ENCODE results near the gene ZDHHC1. TPM values are rescaled to one million over a fixed set of nuclear protein-coding genes. Genes with fewer than 3 reads are reported as not detected.

The ZDHHC1 gene
- total RNA-seq, 1 experiment from 2014 or later = 1.4 TPM

DNA sequence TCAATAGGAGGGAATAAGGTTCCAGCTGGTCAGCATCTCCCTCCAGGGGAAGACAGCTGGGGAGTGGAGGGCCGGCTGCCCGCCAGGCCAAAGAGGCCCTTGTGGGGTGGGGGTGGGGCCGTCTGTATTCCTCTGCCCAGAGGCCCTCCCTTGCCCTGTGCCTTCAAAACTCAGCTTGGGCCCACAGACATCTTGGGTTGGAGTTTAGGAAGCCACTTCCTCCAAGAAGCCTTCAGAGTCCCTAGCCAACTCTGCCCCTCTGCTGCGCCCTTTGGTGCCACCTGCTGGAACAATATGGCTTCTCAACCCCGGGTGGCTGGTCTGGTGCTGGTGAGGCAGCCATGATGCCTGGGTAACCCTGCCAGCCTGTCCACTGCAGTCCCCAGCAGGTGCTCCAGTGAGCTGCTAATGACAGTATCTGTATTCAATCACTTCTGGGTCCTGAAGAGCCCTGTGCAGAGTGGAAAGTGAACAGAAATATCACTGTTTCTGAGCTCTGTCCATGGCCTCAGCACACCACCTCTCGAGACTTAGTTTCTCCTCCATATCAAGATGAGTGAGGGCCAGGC, 31.3 kb upstream of the ZDHHC1 start:
- DNase-seq (ENCODE audit: low read depth) = peak; percentile 35

DNA sequence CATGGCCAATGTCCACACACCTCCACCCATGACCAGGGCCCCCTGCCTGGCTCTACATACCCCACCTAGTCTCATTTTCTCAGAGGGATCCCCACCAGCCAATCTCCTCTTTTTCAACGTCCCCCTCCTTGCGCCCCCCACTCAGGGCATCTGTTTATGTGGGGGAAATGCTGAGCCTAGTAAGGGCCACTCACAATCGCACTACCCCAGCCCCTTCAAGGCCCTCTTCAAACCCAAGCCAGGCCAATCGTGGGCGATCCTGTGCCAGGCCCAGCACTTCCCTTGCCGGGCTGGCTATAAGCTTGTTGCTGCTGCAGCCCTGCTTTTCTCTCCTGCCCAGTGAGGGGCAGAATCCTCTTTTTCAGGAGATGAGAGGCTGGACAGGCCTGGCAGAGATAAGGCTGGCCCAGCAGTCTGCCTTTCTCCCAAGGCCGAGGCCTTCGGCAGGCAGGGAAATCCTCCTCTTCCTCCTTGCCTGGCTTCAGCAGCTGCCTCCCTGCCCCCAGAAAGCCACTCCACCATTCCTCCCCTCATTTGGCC, 30.8 kb upstream of the ZDHHC1 start:
- DNase-seq (ENCODE audit: low read depth) = no peak

DNA sequence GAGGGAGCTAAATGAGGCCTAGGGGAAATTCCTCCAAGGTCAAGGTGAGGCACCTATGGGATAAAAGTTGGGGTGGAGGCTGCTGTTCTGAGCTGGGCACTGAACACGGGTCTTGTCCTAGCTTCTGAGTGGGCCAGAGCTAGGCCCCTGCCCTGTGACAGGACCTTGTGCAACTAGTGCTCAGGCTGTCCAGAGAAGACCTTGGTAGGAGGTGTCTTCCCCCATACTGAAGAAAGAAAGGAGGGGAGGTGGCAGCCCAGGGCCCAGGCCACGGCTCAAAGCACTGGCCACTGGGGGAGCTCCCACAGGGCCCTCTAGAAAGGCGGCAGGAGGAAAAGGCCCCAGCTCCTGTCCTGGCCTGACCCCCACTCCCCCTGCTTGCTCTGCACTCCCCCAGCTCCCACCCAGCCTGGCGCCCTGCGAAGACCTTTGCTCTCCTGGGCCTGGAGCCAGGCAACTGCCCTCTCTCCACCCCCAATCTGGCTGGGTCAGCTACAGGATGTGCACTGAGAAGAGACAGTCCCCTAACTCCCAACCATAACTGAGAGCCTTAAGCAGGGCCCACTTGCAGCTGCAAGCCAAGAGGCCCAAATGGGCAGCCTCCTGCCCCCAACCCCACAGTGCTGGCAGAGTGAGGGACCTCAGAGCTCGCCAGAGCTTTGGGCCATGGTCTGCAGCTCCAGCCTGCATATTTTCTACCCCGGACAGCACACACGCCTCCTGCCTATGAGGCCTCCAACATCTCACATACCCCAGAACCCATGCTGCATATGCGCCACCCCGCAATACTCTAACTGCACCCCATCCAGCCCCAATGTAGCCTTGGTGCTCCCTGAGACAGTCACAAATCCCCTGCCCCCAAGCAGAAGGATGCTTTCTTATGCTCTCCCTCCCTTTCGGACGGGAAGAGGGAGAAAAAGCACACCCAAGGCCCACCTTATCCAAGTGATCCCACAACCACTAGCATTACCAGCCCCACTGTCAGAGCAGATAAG, 29.9 kb upstream of the ZDHHC1 start:
- DNase-seq (ENCODE audit: low read depth) = no peak

DNA sequence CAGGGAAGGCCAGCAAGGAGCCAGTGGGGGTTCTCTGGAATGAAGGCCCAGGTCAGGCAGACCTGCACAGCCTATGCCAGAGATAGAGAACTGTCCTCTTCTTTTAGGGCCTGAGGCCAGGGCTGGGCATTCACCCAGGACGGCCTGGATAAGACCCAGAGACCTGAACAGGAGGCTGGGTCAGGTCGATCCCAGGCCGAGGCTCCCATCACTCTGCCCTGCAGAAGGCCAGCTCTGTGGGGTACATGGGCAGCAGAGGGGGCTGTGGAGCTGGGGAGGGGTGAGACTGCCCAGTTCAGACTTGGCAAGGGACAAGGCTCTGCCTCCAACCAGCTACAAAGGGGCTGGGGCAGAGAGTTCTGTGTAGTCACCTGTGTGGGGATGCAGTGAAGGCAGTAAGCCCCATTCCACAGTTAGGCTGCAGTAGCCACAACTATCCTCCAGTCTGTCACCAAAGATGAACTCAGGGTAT, 29.2 kb upstream of the ZDHHC1 start:
- no peak for DNase-seq (ENCODE audit: low read depth)

DNA sequence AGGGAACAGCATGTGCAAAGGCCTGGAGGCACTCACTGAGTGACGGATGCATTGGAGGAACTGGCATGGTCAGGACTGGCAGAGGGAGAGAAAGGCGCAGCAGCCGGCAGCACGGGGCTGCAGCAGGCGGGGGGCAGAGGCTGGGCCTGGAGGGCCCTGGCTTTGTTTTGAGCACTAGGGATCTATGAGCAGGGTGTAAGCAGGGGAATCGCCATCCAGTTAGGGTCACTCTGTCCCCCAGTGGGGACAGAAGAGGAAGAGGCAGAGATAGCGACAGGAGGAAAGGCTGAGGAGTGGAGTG, 28.8 kb upstream of the ZDHHC1 start:
- DNase-seq (ENCODE audit: low read depth) = no peak

DNA sequence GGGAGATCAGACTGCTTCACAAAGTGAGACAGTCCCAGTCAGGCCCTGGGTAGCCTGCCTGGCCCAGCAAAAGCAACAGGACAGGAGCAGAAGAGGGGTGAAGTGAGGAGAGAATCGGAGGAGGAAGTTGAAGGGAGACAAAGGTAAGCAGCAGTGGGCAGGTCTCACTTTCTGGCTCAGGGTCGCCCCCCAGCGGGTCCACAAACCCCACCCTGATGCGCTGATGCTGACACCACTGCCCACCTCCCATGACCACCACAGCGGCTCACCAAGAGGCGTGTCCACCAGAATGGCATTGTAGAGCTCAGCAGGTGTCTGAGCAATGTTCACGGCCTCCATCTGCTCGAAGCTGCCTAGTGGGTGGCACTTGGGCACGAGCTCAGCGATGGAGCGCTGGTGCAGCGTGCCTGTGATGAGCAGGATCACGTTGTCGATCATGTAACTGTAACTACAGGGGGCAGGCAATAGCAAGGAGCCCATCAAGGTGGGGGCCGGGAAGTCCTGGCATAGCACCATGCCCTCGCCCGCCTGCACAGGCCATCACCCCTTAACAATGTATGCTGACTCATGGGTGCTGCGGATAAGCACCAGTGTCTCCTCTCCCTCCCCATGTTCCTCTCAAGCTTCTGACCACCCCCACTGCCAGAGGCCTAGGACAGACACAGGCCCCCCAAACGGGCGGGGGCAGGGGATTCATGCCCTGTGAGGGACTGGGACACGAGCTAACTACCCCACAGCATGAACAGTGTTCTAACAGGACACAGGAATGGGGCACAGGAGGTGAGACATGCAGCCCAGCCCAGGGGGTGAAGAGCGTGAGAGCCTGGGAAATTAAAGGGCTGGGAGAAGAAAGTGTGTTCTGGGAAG, 28.2 kb upstream of the ZDHHC1 start:
- DNase-seq (ENCODE audit: low read depth) = no peak

DNA sequence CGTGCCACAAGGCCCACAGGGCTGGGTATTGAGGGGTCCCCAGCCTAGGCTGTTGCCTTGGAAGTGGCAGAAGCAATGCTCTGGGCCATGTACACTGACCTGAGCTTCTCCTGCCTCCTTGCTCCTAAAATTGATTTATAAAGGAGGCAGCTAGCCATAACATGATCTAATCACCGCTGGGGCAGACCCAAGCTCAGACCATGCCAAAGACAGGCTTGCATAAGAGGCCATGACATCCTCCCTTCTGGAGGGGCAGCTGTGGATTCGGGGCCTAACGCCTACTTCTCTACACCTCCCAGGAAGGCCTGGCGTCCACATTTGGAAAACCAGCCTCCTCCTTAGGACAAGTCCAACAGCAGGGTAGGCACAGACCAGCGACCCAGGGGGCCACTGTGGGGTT, 27.0 kb upstream of the ZDHHC1 start:
- DNase-seq (ENCODE audit: low read depth) = no peak

DNA sequence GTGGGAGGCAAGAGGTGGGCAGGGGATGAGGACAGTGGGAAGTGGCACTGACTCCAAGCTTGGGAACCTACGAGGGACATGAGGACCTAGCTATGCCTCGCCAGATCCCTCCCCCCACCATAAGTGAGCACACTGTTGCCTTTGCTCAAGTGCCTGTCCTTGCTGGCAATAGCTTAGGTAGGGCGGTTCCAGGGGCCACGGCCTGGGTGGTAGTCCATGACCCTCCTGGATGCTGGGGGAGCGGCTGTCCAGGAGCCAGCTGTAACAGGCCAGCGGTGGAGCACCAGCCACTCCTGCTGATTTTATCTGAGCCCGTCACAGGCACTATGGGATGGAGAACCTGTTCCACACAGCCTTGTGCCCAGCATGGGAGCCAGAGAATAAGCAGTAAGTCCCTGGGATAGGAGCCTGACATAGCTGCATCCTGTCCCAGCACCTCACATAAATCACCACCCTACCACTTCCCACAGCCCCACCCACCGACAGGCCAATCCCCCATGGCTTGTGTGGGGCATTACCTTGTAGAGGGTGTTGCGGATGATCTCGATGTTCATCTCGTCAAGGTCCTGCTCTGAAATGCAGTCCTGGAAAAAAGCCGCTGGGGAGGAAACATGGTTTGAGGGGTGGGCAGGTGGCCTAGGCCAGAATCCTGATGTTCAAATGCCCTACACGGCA, 26.4 kb upstream of the ZDHHC1 start:
- no peak for DNase-seq (ENCODE audit: low read depth)

DNA sequence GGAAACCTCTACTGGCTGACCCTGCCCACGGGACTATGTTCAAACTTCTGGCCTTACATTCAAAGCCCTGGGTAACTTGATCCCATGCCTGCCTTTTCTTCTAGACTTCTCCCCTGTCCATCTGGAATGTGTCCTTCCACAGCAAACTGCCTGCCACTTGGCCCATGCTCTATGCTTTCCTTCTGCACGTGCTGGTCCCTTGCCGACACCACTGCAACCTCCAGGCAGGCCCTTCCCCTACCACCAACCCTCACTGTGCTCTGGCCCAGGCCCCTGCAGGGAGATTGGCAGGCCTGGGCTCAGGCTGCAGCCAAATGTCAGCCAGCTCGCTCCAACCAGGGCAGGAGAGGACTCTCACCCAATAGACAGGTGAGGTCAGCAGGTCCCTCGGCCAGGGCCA, 25.6 kb upstream of the ZDHHC1 start:
- DNase-seq (ENCODE audit: low read depth) = no peak

DNA sequence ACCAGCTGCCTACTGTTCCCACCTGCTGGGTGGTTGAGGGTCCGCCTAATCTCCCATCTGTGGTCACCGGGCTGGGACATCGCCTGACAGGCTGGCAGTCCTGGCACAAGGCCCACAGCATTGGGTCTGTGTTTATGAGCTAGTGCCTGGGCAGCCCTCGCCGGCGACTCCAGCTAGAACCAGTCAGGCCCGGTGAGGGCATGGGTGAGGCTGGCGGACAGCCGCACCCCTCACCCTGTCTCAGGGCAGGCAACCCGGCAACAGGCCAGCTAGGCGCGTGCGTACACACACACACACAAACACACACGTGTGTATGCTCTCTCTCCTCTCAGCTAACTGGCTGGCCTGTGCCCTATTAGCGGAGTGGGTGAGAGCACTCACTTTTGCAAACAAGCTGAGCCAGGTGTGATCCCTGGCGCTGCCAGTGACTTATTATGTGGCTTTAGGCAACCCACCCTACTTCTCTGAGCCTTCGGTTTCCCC, 25.0 kb upstream of the ZDHHC1 start:
- no peak for DNase-seq (ENCODE audit: low read depth)

DNA sequence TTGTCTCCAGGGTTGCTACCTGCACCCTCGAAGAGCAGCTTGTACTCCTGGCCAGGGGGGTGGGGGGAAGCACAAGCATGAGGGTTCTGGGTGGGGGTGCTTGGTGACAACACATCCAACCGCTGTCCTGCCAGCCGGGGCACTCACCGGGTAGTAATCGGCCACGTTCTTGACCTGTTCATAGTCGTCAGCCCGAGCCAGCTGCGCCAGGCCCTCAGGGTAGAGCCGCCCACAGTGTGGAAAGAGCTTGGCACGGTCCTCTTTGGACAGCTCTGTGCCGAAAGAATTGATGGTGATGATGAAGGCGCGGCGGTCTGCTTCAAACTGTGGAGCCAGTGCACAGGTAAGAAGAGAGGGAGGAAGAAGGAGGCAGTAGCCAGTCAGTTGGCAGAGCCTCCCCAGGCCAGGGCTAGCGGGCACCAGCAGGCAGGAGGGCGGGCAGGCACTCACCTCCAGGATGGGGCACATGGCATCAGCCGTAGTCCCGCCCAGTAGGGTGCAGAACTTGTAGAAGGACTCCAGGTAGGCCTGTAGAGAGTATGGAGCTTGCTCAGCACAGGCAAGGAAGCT, 22.6 kb upstream of the ZDHHC1 start:
- DNase-seq (ENCODE audit: low read depth) = no peak

DNA sequence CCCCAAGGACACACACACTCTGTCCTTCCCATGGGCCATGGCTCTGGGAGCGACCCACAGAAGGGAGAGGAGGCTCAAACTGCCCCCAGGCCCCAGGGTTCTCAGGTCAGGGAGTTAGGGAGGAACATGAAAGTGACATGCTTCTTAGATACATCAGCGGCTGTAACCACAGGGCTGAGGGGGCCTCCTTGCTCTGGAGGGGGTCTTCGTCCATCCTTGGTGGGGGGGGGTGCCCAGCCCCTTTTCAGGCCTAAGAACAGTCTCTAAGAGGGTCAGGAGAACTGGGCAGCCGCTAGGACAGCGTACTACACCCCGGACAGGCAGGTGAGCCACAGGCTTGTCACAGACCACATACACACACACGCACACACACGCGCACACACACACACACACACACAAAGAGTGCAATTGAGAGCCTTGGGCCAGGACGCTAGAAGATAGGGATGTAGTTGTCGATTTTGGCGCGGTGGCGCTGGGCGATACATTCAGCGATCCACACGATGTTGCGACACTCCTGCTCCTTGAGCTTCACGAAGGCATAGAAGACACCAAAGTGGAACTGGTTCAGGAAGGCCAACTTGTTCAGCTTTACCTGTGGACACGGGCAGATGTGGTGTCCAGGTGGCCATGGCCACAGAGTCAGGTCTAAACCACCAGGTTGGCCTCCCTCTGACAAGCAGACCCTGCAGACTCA, 22.0 kb upstream of the ZDHHC1 start:
- DNase-seq (ENCODE audit: low read depth) = no peak

DNA sequence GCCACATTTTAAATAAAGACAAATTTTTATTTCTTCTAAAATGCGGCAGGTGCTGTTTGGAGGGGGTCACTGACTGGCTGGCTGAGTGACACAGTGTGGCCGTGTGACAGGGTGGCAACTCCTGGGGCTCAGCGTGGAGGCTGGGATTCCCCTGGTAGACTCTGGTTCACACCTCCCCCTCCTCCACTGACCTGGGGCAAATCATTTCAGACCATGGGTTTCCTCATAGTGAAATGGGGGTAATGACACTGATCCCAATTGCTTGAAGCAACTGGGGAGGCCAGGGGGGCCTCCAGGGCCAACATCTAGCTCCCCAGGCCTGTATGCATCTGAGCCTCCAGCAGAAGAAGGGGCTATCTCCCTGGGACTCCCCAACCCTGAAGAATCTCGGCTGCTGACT, 21.2 kb upstream of the ZDHHC1 start:
- no peak for DNase-seq (ENCODE audit: low read depth)

DNA sequence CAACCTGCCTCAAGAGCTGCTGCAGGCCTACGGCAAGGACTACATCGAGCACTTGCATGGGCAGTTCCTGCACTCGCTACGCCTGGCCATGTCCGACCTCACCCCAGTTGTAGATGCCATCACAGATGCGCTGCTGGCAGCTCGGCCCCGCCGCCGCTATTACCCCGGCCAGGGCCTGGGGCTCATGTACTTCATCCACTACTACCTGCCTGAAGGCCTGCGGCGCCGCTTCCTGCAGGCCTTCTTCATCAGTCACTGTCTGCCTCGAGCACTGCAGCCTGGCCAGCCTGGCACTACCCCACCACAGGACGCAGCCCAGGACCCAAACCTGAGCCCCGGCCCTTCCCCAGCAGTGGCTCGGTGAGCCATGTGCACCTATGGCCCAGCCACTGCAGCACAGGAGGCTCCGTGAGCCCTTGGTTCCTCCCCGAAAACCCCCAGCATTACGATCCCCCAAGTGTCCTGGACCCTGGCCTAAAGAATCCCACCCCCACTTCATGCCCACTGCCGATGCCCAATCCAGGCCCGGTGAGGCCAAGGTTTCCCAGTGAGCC, 20.4 kb upstream of the ZDHHC1 start:
- no peak for DNase-seq (ENCODE audit: low read depth)

DNA sequence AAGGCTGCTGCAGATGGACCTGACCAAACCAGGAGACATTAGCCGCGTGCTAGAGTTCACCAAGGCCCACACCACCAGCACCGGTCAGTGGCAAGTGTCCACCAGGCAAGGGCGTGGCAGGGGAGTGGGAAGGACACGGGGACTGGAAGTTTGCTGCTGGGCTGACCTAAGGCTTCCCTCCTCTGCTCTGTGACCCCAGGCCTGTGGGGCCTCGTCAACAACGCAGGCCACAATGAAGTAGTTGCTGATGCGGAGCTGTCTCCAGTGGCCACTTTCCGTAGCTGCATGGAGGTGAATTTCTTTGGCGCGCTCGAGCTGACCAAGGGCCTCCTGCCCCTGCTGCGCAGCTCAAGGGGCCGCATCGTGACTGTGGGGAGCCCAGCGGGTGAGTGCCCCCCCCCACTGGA, 19.5 kb upstream of the ZDHHC1 start:
- no peak for DNase-seq (ENCODE audit: low read depth)

DNA sequence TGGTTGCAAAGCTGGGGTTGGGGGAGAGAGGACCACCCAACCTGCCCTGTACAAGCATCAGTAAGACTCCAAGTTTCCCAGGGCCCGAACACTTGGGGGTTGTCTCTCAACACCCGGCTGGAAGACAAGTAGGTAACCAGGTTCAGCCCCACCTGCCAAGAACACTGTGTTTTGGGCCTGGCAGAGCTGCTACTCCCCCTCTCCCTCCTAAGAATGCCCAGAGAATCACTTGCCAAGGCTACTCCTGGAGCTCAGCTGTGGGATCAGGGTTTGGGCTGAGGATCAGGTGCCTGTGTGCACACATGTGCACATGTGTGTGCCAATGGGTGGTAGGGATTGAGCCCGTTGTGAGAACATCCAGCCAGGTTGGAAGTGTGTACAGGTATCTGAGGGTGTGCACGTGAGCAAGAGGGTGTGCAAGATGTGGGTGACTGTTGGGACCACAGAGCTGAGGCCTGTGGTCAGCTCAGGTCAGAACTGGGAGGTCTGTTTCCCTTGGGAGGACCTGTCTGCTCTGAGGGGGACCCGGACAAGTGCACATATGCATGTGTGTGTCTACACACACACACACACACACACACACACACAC, 16.9 kb upstream of the ZDHHC1 start:
- DNase-seq (ENCODE audit: low read depth) = no peak

DNA sequence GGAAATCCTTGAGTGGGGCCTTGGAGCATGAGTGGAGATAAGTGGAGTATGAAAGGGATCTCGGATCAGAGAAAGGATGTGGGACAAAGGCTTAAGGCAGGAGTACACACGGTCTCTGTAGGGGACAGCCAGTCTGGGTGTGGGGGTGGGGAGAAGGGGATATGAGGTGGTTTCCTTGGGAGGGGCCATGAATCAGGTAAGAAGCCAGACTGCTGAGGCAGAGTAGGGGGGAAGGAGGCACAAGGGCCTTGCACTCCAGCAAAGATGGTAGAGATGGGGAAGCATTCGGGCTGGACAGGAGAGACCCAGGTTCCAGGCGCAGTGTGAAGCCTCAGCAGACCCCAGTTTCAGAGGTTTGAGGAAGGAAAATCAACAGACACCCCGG, 16.2 kb upstream of the ZDHHC1 start:
- DNase-seq (ENCODE audit: low read depth) = no peak

DNA sequence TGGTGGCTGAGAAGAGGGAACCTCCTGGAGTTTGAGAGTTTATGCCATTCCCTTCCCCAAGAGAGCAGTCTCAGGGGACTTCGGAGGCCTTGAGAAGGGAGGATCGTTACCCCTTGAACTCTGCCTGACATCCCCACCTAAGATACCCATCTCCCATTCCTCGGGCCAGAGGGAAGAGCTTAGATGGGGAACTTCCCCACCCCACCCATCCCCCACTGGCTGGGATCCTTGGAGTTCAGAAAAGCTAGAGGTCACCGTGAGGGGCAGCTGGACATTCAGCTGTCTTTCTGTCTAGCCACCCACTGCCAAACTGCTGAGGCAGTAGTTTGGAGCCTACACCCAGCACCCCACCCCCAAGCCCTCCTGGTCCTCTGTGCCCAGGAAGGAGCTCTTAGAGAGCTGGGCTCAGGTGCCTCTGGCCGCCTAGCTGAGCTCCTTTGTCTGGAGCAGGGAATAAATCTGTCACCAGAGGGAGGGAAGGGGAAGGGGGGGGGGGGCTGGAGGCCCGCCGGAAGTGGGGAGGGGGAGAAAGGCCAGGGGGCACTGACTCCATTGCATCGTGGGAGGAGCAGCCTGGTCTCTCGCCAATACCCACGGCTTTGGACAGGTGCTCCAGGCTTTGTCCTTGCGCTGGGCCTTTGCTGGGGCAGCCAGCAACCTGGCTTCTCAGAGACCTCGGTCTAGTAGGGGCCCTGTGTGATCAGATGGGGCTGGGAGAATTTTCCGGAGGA, 15.7 kb upstream of the ZDHHC1 start:
- DNase-seq (ENCODE audit: low read depth) = no peak
